ENCODE data around the gene HSP90AA1.

- TF ChIP-seq TEAD4 (IDR thresholded peaks at IDR 0.05) = no peak
- no peak for TF ChIP-seq RAD21 (IDR thresholded peaks at IDR 0.05; ENCODE audit: low read depth)
- TF ChIP-seq TCF12 (IDR thresholded peaks at IDR 0.05; ENCODE audit: low read depth) = no peak
- TF ChIP-seq, protein P1, sequence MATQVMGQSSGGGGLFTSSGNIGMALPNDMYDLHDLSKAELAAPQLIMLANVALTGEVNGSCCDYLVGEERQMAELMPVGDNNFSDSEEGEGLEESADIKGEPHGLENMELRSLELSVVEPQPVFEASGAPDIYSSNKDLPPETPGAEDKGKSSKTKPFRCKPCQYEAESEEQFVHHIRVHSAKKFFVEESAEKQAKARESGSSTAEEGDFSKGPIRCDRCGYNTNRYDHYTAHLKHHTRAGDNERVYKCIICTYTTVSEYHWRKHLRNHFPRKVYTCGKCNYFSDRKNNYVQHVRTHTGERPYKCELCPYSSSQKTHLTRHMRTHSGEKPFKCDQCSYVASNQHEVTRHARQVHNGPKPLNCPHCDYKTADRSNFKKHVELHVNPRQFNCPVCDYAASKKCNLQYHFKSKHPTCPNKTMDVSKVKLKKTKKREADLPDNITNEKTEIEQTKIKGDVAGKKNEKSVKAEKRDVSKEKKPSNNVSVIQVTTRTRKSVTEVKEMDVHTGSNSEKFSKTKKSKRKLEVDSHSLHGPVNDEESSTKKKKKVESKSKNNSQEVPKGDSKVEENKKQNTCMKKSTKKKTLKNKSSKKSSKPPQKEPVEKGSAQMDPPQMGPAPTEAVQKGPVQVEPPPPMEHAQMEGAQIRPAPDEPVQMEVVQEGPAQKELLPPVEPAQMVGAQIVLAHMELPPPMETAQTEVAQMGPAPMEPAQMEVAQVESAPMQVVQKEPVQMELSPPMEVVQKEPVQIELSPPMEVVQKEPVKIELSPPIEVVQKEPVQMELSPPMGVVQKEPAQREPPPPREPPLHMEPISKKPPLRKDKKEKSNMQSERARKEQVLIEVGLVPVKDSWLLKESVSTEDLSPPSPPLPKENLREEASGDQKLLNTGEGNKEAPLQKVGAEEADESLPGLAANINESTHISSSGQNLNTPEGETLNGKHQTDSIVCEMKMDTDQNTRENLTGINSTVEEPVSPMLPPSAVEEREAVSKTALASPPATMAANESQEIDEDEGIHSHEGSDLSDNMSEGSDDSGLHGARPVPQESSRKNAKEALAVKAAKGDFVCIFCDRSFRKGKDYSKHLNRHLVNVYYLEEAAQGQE (IDR thresholded peaks at IDR 0.05; ENCODE audit: low read depth) = no peak
- no peak for TF ChIP-seq CREB1 (IDR thresholded peaks at IDR 0.05; ENCODE audit: low read depth)
- no peak for TF ChIP-seq NFIC (IDR thresholded peaks at IDR 0.05)
- no peak for TF ChIP-seq EP300 (IDR thresholded peaks at IDR 0.05; ENCODE audit: borderline replicate concordance)
- TF ChIP-seq, protein P2, sequence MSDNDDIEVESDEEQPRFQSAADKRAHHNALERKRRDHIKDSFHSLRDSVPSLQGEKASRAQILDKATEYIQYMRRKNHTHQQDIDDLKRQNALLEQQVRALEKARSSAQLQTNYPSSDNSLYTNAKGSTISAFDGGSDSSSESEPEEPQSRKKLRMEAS (IDR thresholded peaks at IDR 0.05) = no peak
- no peak for TF ChIP-seq TAF1 (IDR thresholded peaks at IDR 0.05; ENCODE audit: low read depth)
- no peak for TF ChIP-seq YY1 (IDR thresholded peaks at IDR 0.05; ENCODE audit: low read depth)
- TF ChIP-seq EGR1 (IDR thresholded peaks at IDR 0.05) = no peak
- TF ChIP-seq FOXM1 (IDR thresholded peaks at IDR 0.05; ENCODE audit: borderline replicate concordance, low read depth) = no peak
These were observed 16.3 kb upstream of the HSP90AA1 start for GRCh38 chr14:102103062-102103695.
